Thoracic aorta (tissue), 2 donors: ENCODE measurements around the gene GFRA3. TPM values are rescaled to one million over a fixed set of nuclear protein-coding genes. Genes with fewer than 3 reads are reported as not detected.
"Not testable (repeated sequence)": the region's sequence is repeated elsewhere in the genome, so short reads cannot be mapped to it uniquely, and the experiment has no call there.

ENCODE experiments used
- ATAC-seq: fragments of 150-250 bp; one replicate; pipeline ENCODE4 v1.8.0; 2017; ENCODE audit warnings: low read depth; ENCODE audit not compliant: insufficient number of reproducible peaks, low FRiP score
- DNase-seq: peaks from one replicate; pipeline ENCODE4 v3.0.0-alpha.2; 2020; ENCODE audit warnings: low spot score
- H3K27ac ChIP-seq, 2 donors: fragments of 200-600 bp; sonication (generic); 1 replicate in 1 of 2; 2 replicates in 1 of 2; pipeline ENCODE4 v1.5.1; 2016; ENCODE audit warnings: mild to moderate bottlenecking in 2 of 2, moderate library complexity in 2 of 2
- H3K27me3 ChIP-seq: fragments of 200-600 bp; sonication (generic); replicated peaks from 2 replicates; pipeline ENCODE4 v1.6.0; 2016; ENCODE audit warnings: mild to moderate bottlenecking; ENCODE audit not compliant: insufficient read depth
- H3K36me3 ChIP-seq: fragments of 200-600 bp; sonication (generic); one replicate; pipeline ENCODE4 v1.5.1; 2016
- H3K4me1 ChIP-seq, 2 donors: fragments of 200-600 bp; sonication (generic); 1 replicate in 1 of 2; 2 replicates in 1 of 2; pipeline versions ENCODE4 v1.5.1 to v1.6.0; 2016; ENCODE audit warnings: low read depth in 2 of 2, mild to moderate bottlenecking in 1 of 2; ENCODE audit not compliant: control insufficient read depth in 1 of 2
- H3K4me3 ChIP-seq: fragments of 200-600 bp; sonication (generic); 2 replicates; pipeline ENCODE4 v1.5.1; 2016; ENCODE audit warnings: mild to moderate bottlenecking
- H3K9me3 ChIP-seq: fragments of 200-600 bp; sonication (generic); 2 replicates; pipeline ENCODE4 v1.5.1; 2016
- total RNA-seq, 2 donors: library from RNA; depleted of rRNA; stranded (reverse); fragments of >200 nt; gene quantifications; one replicate each; pipeline versions ENCODE4 v1.1.0 to v1.2.3, GENCODE V29; 2016
- TF ChIP-seq, protein P1 (sequence below): fragments of 200-600 bp; sonication (generic); IDR thresholded peaks from one replicate; pipeline ENCODE4 v1.5.1; 2019; ENCODE audit warnings: antibody characterized with exemption

Gene GFRA3, protein sequence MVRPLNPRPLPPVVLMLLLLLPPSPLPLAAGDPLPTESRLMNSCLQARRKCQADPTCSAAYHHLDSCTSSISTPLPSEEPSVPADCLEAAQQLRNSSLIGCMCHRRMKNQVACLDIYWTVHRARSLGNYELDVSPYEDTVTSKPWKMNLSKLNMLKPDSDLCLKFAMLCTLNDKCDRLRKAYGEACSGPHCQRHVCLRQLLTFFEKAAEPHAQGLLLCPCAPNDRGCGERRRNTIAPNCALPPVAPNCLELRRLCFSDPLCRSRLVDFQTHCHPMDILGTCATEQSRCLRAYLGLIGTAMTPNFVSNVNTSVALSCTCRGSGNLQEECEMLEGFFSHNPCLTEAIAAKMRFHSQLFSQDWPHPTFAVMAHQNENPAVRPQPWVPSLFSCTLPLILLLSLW
- under 1 TPM in 1 of 2 donors, not detected in 1; 0.27 TPM for total RNA-seq

DNA sequence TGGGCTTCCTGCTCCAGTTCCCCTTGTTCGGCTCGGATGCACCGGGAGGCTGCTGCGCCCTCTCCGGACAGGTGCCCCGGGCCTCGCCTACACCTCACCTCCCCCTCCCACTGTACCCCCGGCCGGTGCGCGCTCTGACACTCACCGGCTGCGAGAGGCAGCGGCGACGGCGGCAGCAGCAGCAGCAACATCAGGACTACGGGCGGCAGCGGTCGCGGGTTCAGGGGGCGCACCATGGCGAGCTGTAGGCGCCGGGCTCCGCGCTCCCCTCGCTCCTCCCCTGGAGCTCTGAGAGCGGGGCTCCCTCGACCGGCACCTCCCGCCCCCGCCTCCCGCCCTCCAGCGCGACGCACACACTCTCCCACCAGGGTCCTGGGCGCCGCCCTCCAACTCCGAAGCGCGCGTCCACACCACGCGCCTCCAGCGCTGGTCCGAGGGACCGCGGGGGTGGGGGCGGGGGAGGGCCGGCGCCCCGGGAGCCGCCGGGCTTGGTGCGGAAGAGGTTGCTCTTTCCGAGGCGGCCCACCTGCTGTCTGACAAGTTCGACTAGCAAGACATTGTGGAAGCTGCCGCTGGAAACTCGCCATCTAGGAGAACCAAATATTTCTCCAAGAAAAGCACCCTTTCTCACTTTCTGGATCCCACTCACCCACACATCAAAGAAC, at the start of gene GFRA3:
GFRA3 (minus strand) TSS at position 433 of the 665 bp plus-strand sequence; CDS start at position 236, 197 bp downstream.
- ATAC-seq (no peak), DNase-seq (no peak)
- TF ChIP-seq, protein P1, sequence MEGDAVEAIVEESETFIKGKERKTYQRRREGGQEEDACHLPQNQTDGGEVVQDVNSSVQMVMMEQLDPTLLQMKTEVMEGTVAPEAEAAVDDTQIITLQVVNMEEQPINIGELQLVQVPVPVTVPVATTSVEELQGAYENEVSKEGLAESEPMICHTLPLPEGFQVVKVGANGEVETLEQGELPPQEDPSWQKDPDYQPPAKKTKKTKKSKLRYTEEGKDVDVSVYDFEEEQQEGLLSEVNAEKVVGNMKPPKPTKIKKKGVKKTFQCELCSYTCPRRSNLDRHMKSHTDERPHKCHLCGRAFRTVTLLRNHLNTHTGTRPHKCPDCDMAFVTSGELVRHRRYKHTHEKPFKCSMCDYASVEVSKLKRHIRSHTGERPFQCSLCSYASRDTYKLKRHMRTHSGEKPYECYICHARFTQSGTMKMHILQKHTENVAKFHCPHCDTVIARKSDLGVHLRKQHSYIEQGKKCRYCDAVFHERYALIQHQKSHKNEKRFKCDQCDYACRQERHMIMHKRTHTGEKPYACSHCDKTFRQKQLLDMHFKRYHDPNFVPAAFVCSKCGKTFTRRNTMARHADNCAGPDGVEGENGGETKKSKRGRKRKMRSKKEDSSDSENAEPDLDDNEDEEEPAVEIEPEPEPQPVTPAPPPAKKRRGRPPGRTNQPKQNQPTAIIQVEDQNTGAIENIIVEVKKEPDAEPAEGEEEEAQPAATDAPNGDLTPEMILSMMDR = no peak
- Histone ChIP-seq H3K36me3 (no peaks in the 10 kb centered on the region), H3K27me3 (peaks cover 4% of the 10 kb centered on the region), H3K27ac (no peak within 1 kb of the TSS), H3K4me1 (peaks cover 5 to 11% of the 10 kb centered on the region in 2 donors), H3K9me3 (no peaks in the 10 kb centered on the region), H3K4me3 (peak within 1 kb of the TSS; percentile 57)

DNA sequence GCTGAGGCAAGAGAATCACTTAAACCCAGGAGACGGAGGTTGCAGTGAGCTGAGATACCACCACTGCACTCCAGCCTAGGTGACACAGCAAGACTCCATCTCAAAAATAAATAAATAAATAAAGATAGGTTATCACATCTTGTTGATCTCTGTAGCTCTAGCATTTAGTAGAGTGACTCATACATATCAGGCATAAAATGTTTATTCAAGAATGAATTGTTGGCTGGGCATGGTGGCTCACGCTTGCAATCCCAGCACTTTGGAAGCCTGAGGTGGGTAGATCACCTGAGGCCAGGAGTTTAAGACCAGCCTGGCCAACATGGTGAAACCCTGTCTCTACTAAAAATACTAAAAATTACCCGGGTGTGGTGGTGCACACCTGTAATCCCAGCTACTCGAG, 43.8 kb upstream of the GFRA3 start:
- ATAC-seq, H3K4me1 ChIP-seq, H3K9me3 ChIP-seq, H3K4me3 ChIP-seq, H3K27me3 ChIP-seq, H3K36me3 ChIP-seq, H3K27ac ChIP-seq, DNase-seq: not testable (repeated sequence)

DNA sequence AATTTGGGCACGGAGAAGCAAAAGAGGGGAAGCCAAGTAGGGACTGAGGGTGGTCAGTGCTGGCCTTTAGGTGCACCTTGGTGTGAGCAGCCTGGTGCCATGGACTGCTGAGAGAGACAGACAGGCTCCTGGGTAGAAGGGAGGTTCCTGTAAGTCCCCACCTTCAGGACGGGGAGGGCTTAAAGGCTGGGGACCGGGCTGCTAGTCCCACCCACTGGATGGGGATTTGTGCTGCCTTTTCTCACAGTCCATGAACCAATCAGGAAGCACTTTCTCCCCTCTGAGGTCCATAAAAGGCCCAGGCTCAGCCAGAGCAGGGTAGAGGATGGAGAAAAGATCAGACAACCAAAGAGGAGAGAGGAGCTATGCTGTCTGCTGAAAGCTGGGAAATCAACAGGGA, 41.9 kb upstream of the GFRA3 start:
- TF ChIP-seq, protein P1 = no peak

DNA sequence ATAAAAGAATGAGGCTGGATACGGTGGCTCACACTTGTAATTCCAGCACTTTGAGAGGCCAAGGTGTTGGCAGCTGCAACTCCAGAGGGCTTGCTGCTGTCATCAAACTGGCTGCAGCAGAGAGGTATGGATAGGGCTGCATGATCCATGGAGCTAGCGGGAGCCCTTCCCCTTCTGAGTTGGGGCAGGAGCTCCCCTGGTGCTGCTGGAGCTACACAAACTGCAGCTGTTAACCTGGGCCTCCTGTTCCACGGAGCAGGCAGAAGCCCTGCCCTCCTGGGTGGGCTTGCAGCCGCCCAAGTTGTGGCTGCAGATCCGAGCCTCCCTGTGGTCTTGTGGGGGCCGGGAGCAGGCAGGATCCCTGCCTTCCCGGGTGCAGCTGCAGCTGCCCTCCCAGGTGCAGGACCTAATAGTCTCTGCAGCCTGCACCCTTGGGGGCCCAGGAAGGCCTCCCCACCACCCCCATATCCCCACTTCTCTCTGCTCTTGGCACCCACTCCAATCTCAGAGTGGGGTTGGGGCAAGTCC, 41.4 kb upstream of the GFRA3 start:
- Histone ChIP-seq H3K27me3 (no peaks in the 10 kb centered on the region), H3K9me3 (no peaks in the 10 kb centered on the region), H3K36me3 (no peaks in the 10 kb centered on the region), H3K27ac (no peak overlapping the region), H3K4me1 (no peaks in the 10 kb centered on the region), H3K4me3 (no peak overlapping the region)
- no peak for DNase-seq
- TF ChIP-seq, protein P1 = no peak
- ATAC-seq = no peak

More for the DNA sequence above, 41.9 kb upstream of the GFRA3 start:
- ATAC-seq (no peak), DNase-seq (no peak)
- no peaks in the 10 kb centered on the region for H3K4me1 ChIP-seq
- H3K27me3 ChIP-seq = no peaks in the 10 kb centered on the region
- H3K4me3 ChIP-seq = no peak overlapping the region
- no peaks in the 10 kb centered on the region for H3K36me3 ChIP-seq
- no peaks in the 10 kb centered on the region for H3K9me3 ChIP-seq
- H3K27ac ChIP-seq = no peak overlapping the region

DNA sequence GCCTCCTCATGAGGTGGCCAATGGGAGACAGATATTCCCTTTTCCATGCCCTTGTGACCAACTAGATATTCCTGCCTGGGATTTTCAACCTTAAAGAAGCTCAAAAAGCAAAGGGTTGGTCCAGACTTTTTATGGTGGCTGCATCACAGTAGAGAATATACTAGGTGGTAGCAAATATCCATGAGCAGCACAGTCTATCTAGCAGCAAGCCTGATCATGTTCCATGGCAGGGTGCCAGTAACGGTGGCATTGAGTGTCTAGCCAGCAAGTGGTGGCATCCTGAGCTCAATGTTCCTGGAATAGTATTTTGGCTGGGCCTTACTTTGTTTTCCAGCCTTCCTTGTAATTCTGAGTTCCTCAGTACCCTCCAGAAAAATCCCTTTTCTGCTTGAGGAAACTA, 31.4 kb upstream of the GFRA3 start:
- no peaks in the 10 kb centered on the region for H3K27me3 ChIP-seq
- H3K36me3 ChIP-seq = no peaks in the 10 kb centered on the region
- no peak overlapping the region for H3K4me3 ChIP-seq
- H3K4me1 ChIP-seq = peaks cover 0 to 5% of the 10 kb centered on the region in 2 donors
- H3K9me3 ChIP-seq = no peaks in the 10 kb centered on the region
- no peak overlapping the region for H3K27ac ChIP-seq
- ATAC-seq (no peak), DNase-seq (peak; percentile 21)
- TF ChIP-seq, protein P1 = no peak
